GM18526 (cell line): ENCODE measurements around the gene CRYM.

Experiments
- POLR2A ChIP-seq: IDR thresholded peaks from 3 replicates; pipeline ENCODE4 v1.6.1; 2011; ENCODE audit not compliant: insufficient read length; ENCODE audit errors: extremely low read depth

CRYM gene

GRCh38 chr16:21260870-21261791 is 17.0 kb downstream of the CRYM start:
- no peak for TF ChIP-seq POLR2A

- no peak for TF ChIP-seq POLR2A
These were observed 20.8 kb downstream of the CRYM start for GRCh38 chr16:21257284-21257683.

GRCh38 chr16:21256636-21257035 is 21.5 kb downstream of the CRYM start:
- TF ChIP-seq POLR2A = no peak

- TF ChIP-seq POLR2A = no peak
These were observed 24.6 kb downstream of the CRYM start for GRCh38 chr16:21253470-21253869.

GRCh38 chr16:21250072-21250923 is 27.8 kb downstream of the CRYM start:
- no peak for TF ChIP-seq POLR2A

- no peak for TF ChIP-seq POLR2A
These were observed 33.4 kb downstream of the CRYM start for GRCh38 chr16:21244518-21245215.

- TF ChIP-seq POLR2A = no peak
These were observed 35.3 kb downstream of the CRYM start for GRCh38 chr16:21242756-21243155.

GRCh38 chr16:21239646-21240045 is 38.4 kb downstream of the CRYM start:
- no peak for TF ChIP-seq POLR2A

GRCh38 chr16:21236831-21237230 is 41.3 kb downstream of the CRYM start:
- no peak for TF ChIP-seq POLR2A

GRCh38 chr16:21235199-21235585 is 42.9 kb downstream of the CRYM start:
- no peak for TF ChIP-seq POLR2A

GRCh38 chr16:21233521-21234150 is 44.5 kb downstream of the CRYM start, which contains the start of gene ANKS4B:
Gene ANKS4B (plus strand): TSS chr16:21233699. CDS start chr16:21233738, 39 bp downstream.
- TF ChIP-seq POLR2A = no peak

GRCh38 chr16:21233045-21233520 is 45.0 kb downstream of the CRYM start:
- TF ChIP-seq POLR2A = no peak

GRCh38 chr16:21228361-21228872 is 49.7 kb downstream of the CRYM start:
- TF ChIP-seq POLR2A = no peak

- no peak for TF ChIP-seq POLR2A
These were observed 50.2 kb downstream of the CRYM start for GRCh38 chr16:21227866-21228265.
